Activated T-helper 1 cell treated with Interleukin-2 at 50 U/mL for 16 hours (primary cell): ENCODE data around the gene ORAI2.
"Not testable (repeated sequence)": the region's sequence is repeated elsewhere in the genome, so short reads cannot be mapped to it uniquely, and the experiment has no call there.

Experiments used
- DNase-seq: peaks from one replicate; pipeline ENCODE4 v3.0.0-alpha.2; 2020; ENCODE audit warnings: low read depth

The ORAI2 gene

DNA sequence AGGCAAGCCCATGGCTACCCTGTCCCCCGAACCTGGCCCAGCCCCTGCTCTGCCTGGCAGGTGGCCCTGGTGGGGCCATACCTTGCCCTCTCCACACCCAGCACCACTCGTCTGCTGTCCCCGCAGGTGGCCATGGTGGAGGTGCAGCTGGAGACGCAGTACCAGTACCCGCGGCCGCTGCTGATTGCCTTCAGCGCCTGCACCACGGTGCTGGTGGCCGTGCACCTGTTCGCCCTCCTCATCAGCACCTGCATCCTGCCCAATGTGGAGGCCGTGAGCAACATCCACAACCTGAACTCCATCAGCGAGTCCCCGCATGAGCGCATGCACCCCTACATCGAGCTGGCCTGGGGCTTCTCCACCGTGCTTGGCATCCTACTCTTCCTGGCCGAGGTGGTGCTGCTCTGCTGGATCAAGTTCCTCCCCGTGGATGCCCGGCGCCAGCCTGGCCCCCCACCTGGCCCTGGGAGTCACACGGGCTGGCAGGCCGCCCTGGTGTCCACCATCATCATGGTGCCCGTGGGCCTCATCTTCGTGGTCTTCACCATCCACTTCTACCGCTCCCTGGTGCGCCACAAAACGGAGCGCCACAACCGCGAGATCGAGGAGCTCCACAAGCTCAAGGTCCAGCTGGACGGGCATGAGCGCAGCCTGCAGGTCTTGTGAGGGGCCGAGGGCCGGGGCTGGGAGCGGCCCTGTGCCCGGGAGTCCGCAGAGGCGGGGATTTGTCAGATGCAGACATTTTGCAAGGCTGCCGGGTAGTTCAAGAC, 13.2 kb downstream of the ORAI2 start:
- DNase-seq, result no peak

GRCh38 chr7:102447311-102447710, 13.9 kb downstream of the ORAI2 start:
- DNase-seq, result no peak

DNA sequence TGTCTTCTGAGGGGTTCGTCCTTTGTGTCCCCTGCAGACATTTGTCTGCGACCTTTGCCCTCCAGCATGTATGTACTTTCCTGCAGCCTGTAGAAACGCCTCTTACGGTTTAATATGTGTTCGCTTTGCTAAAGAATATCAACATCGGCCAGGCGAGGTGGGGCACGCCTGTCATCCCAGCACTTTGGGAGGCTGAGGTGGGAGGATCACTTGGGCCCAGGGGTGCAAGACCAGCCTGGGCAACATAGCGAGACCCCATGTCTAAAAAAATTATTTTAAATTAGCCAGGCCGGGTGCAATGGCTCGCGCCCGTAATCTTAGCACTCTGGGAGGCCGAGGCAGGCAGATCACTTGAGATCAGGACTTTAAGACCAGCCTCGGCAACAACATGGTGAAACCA, 15.8 kb downstream of the ORAI2 start:
- no peak for DNase-seq

- DNase-seq, result peak; percentile 37
These were observed 16.9 kb downstream of the ORAI2 start for GRCh38 chr7:102450242-102450641.

GRCh38 chr7:102451371-102452054, 18.1 kb downstream of the ORAI2 start:
- no peak for DNase-seq

- no peak for DNase-seq
These were observed 19.1 kb downstream of the ORAI2 start for GRCh38 chr7:102452451-102452850.

DNA sequence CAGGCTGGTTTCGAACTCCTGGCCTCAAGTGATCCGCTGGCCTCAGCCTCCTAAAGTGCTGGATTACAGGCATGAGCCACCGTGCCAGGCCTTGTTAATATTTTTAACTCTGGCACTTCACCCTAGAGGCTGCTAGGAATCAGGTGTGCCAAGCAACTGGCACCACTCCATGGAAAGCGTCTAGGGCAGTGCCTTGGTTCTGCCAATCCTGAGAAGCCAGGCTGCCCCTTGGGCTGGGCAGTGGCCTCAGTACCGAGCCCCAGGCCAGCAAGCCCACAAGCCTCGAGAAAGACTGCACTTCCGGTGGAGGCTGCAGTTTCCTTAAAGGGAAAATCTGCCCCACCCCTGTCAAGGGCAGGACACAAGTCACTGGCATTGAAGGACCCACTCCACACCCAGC, 19.9 kb downstream of the ORAI2 start:
- DNase-seq, result no peak

DNA sequence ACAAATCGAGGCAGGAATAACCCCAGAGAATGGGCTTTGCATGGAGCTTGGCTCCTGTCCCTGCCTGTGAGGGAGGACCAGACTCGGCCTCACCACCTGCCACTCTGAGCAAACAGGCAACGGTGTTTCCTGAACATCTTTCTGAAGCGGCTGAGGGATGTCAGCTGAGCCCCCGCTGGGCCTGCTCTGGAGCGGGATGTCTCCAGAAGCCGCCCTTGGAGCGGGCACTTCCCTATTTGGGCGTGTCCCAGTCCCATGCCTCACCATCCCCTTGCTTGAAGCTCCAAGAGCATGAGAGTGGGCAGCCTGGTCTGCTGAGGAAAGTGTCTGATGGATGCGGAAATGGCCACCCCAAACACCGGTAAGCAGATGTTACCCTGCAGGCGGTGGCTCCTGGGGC, 21.1 kb downstream of the ORAI2 start:
- DNase-seq, result no peak

- not testable (repeated sequence) for DNase-seq
These were observed 21.6 kb downstream of the ORAI2 start for GRCh38 chr7:102454932-102455331.

DNA sequence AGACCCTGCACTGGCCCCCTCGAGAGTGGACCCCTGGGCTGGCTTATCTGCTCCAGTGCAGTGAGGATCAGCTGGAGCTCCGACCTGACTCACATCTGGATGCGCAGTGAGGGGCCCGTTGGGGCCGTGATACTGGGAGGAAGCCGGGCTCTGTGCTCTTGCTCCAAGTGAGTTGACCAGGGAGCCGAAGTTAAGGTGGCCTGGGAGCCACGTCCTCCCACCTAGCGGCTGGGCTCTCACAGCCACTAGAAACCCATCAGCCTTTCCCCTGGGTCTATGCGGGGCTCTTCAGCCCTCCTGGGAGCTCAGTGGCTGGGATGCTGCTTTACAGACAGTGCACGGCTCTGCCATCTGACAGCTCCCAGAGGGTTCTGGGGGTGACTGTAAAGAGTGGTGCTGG, 22.2 kb downstream of the ORAI2 start:
- no peak for DNase-seq

DNA sequence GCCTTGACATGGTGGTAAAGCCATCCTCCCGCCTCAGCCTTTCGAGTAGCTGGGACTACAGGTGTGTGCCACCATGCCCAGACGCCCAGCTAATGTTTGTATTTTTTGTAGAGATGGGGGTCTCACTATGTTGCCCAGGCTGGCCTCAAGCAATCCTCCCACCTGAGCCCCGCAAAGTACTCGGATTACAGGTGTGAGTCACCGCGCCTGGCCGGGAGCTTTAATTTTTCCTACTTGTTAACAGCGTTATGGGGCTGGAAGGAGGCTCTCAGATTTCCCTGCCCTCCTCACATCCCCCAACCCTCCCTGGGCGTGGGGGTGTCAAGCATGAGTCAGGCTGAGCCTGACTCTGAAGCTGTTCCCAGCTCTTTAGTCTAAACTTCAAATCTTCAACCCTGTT, 23.0 kb downstream of the ORAI2 start:
- DNase-seq, result no peak

DNA sequence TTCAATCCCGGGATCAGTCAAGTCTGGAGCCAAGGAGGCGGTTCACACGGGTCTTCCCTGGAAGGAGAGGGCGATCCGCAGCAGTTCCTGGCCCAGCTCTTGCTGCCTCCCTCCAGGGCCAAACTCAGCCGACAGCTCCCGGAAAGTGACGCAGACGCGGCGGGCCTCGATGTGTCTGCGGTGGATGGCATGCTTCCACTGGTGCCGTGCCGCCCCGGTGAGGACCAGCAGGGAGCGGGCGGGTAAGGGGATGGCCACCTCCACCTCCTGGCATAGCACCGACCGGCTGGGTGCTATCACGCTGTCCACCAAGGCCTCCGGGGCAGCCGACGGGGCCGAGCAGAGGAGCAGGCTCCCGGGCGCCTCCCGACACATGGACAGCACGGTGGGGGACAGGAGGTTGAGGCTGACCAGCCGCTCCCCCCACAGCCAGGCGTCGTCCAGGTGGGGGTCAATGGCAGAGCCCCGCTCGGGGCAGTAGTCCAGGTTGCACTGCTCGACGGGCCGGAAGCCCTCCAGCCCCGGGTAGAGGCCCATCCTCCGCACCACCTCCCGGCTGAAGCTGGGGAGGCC, 24.1 kb downstream of the ORAI2 start:
- no peak for DNase-seq

DNA sequence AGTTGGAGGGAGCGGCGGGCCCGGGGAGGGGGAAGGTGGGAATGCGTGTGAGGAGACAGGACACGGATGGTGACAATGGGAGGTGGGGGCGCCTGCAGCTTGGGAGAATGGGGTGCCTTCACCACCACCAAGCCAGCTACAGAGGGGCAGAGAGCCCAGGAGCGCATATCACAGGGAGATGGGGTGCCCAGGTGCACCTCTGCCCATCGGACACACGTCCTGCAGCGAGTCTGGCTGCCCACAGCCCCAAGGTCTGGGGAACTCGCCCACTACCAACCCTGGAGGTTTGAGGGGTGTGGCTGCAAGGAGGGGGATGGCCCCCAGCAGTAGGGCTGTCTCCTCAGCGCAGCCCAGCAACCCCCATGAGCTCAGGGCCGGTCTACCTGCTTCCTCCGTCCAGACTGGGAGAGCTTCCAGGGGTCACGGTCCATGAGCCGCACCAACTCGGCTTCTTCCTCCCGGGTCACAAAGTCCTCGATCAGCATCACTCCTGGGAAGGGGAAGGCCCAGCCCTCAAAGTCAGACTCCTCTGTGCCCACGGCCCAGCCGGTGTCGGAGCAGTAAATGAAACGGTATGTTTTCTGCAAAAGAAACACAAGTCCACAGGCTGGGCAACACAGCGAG, 26.0 kb downstream of the ORAI2 start:
- DNase-seq, result no peak

- DNase-seq, result no peak
These were observed 27.1 kb downstream of the ORAI2 start for GRCh38 chr7:102460467-102460866.

GRCh38 chr7:102463841-102464576, 30.6 kb downstream of the ORAI2 start:
- no peak for DNase-seq

- DNase-seq, result peak; percentile 94
These were observed 31.4 kb downstream of the ORAI2 start, which contains the start of the genes ALKBH4 and LRWD1 for GRCh38 chr7:102464577-102465280. Gene ALKBH4, minus strand, starts transcription at chr7:102464863. Its CDS starts 27 bp downstream, at chr7:102464836. Gene LRWD1, plus strand, starts transcription at chr7:102464984. Its CDS starts 97 bp downstream, at chr7:102465081.

DNA sequence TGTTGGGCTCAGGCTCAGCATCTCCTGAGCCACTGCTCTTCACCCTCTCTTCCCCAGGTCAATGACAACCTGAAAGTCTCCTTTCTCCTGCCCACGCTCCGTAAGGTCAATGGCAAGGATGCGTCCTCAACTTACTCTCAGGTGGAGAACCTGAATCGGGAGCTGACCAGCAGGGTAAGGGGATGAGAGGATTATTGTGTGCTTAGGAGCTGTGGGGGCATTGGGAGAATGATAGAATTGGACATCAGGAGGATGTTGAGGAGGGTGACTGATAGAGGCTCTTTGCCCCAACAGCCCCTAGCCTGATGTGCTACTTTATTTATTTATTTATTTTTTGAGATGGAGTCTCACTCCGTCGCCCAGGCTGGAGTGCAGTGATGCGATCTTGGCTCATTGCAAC, 32.7 kb downstream of the ORAI2 start:
- DNase-seq, result no peak

GRCh38 chr7:102467581-102468477, 34.5 kb downstream of the ORAI2 start:
- DNase-seq, result no peak

DNA sequence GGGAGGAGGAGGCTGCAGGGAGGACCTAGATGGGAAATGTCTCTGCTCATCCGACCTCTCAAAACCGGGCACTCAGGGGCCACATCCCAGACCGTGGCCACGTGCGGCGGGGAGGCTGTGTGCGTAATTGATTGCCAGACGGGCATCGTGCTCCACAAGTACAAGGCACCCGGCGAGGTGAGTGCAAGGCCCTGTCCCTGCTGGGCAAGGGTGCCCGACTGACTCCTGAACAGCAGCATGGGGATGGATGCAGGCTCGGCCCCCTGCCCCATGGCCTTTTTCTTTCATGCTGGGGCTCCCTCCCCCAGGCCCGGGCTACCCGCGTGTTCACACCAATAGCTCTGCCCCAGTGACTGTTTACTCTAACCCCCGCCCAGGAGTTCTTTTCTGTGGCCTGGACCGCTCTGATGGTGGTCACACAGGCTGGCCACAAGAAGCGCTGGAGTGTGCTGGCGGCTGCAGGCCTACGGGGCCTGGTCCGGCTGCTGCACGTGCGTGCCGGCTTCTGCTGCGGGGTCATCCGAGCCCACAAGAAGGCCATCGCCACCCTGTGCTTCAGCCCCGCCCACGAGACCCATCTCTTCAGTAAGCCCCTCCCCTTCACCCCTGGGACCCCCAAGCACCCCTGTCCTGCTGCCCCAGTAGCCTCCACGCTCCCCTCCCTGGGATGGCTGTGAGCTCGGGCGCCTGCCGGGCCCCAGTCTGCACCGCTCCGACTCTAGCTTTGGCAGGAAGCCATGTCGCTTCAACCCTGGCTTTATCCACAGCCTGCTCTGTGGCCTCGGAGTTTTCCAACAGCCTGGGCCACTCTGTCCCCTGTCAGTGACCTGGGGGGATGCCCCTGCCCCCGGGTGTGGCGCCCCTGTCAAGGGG, 35.3 kb downstream of the ORAI2 start:
- DNase-seq, result no peak
